GM12878 (cell line): ENCODE results near the gene TLNRD1.

ENCODE experiments used
- BACH1 ChIP-seq: fragments of 450-650 bp; IDR thresholded peaks from 2 replicates; pipeline ENCODE4 v1.6.1; 2017; ENCODE audit warnings: mild to moderate bottlenecking, borderline replicate concordance
- BHLHE40 ChIP-seq, 2 experiments: fragments of 450-650 bp in 1 of 2; IDR thresholded peaks; 2 replicates each; pipeline ENCODE4 v1.6.1; 2011 to 2017; ENCODE audit warnings: low read depth in 2 of 2, borderline replicate concordance in 1 of 2, improper control_type of control experiment in 1 of 2, low read length in 1 of 2, mild to moderate bottlenecking in 1 of 2
- CHD2 ChIP-seq: IDR thresholded peaks from 2 replicates; pipeline ENCODE4 v1.6.1; 2011; ENCODE audit warnings: low read depth, low read length, improper control_type of control experiment, borderline replicate concordance
- CTCF ChIP-seq, 3 experiments: IDR thresholded peaks in 2 of 3; conservative IDR thresholded peaks in 1 of 3; 2 replicates each; pipeline ENCODE4 v1.5.1; 2011; ENCODE audit warnings: low read depth in 3 of 3, low read length in 3 of 3, mild to moderate bottlenecking in 3 of 3, control low read depth in 2 of 3, moderate library complexity in 2 of 3, inconsistent platforms in 1 of 3, mixed read lengths in 1 of 3; ENCODE audit not compliant: control insufficient read depth in 2 of 3, insufficient read depth in 1 of 3; ENCODE audit errors: extremely low read depth in 1 of 3
- DPF2 ChIP-seq: fragments of 450-650 bp; IDR thresholded peaks from 2 replicates; pipeline ENCODE4 v1.6.1; 2017; ENCODE audit warnings: mild to moderate bottlenecking
- IKZF1 ChIP-seq: fragments of 450-650 bp; conservative IDR thresholded peaks from 2 replicates; pipeline ENCODE4 v1.6.1; 2017; ENCODE audit warnings: antibody characterized with exemption, mild to moderate bottlenecking
- IRF3 ChIP-seq: fragments of 450-650 bp; IDR thresholded peaks from 2 replicates; pipeline ENCODE4 v1.6.1; 2014; ENCODE audit warnings: mild to moderate bottlenecking
- RBBP5 ChIP-seq: fragments of 200-600 bp; sonication (generic); conservative IDR thresholded peaks from 2 replicates; pipeline ENCODE4 v1.6.1; 2016
- RCOR1 ChIP-seq: conservative IDR thresholded peaks from 2 replicates; pipeline ENCODE4 v1.6.1; 2012; ENCODE audit warnings: low read depth, low read length, improper control_type of control experiment
- REST ChIP-seq: IDR thresholded peaks from 2 replicates; pipeline ENCODE4 v1.6.1; 2012; ENCODE audit warnings: mild to moderate bottlenecking, low read depth, low read length
- SMC3 ChIP-seq: IDR thresholded peaks from 2 replicates; pipeline ENCODE4 v1.6.1; 2011; ENCODE audit warnings: low read length, improper control_type of control experiment, borderline replicate concordance
- SUZ12 ChIP-seq: fragments of 200-600 bp; sonication (generic); IDR thresholded peaks from one replicate; pipeline ENCODE4 v1.6.1; 2018; ENCODE audit warnings: antibody characterized with exemption, mild to moderate bottlenecking; ENCODE audit not compliant: unreplicated experiment
- TCF12 ChIP-seq: IDR thresholded peaks from 2 replicates; pipeline ENCODE4 v1.6.1; 2011; ENCODE audit warnings: low read depth, mild to moderate bottlenecking, low read length
- ZBTB40 ChIP-seq: fragments of 450-650 bp; IDR thresholded peaks from 2 replicates; pipeline ENCODE4 v1.6.1; 2016; ENCODE audit warnings: mild to moderate bottlenecking, moderate library complexity, borderline replicate concordance

- TF ChIP-seq CTCF (IDR thresholded peaks at IDR 0.05 in 2 of 3, conservative IDR thresholded peaks at IDR 0.05 in 1 of 3; ENCODE audit: control insufficient read depth in 2 of 3, extremely low read depth in 1 of 3, insufficient read depth in 1 of 3, low read depth in 3 of 3, low read length in 3 of 3) = no peak
- TF ChIP-seq BACH1 = no peak
- TF ChIP-seq BHLHE40 (IDR thresholded peaks at IDR 0.05; ENCODE audit: borderline replicate concordance in 1 of 2, low read depth in 2 of 2, low read length in 1 of 2) = no peak
- TF ChIP-seq SMC3 = no peak
- TF ChIP-seq TCF12 = no peak
- TF ChIP-seq CHD2 = no peak
- no peak for TF ChIP-seq SUZ12
- TF ChIP-seq DPF2 = no peak
- TF ChIP-seq REST = no peak
- no peak for TF ChIP-seq IKZF1
- no peak for TF ChIP-seq ZBTB40
- no peak for TF ChIP-seq RBBP5
- TF ChIP-seq IRF3 = no peak
- no peak for TF ChIP-seq RCOR1
Observed at GRCh38 chr15:81038975-81039607, 38.4 kb downstream of the TLNRD1 start.
